OCI-M1 (cell line): ENCODE results near the gene C6orf62.
A peak's percentile ranks its signal among the peaks of the same experiment; 100 is the strongest.
"Not testable (repeated sequence)": the region's sequence is repeated elsewhere in the genome, so short reads cannot be mapped to it uniquely, and the experiment has no call there.

Source experiments
- DNase-seq: peaks from one replicate; lab custom pipeline; 2025; lab: John Stamatoyannopoulos, UW

C6orf62 gene

GRCh38 chr6:24719125-24719971 lies at the start of gene C6orf62:
TSS of gene C6orf62 (minus strand) at chr6:24719154. CDS start at chr6:24718668, 486 bp downstream.
- peak; percentile 83 for DNase-seq

- no peak for DNase-seq
These were observed 49.4 kb upstream of the C6orf62 start for GRCh38 chr6:24768361-24768760.

- peak; percentile 75 for DNase-seq
These were observed 47.9 kb upstream of the C6orf62 start for GRCh38 chr6:24766680-24767462.

- DNase-seq = not testable (repeated sequence)
These were observed 47.0 kb upstream of the C6orf62 start for GRCh38 chr6:24765968-24766367.

- not testable (repeated sequence) for DNase-seq
These were observed 46.2 kb upstream of the C6orf62 start for GRCh38 chr6:24764833-24765828.

GRCh38 chr6:24763578-24763977 lies 44.6 kb upstream of the C6orf62 start:
- DNase-seq = no peak

GRCh38 chr6:24761851-24762250 lies 42.9 kb upstream of the C6orf62 start:
- DNase-seq = no peak

GRCh38 chr6:24761193-24761835 lies 42.4 kb upstream of the C6orf62 start:
- DNase-seq = peak; percentile 49

GRCh38 chr6:24760210-24760609 lies 41.3 kb upstream of the C6orf62 start:
- DNase-seq = no peak

GRCh38 chr6:24759718-24760117 lies 40.8 kb upstream of the C6orf62 start:
- no peak for DNase-seq

- no peak for DNase-seq
These were observed 38.7 kb upstream of the C6orf62 start for GRCh38 chr6:24757611-24758010.

- DNase-seq = peak; percentile 71
These were observed 36.3 kb upstream of the C6orf62 start for GRCh38 chr6:24755279-24755678.

- not testable (repeated sequence) for DNase-seq
These were observed 35.4 kb upstream of the C6orf62 start for GRCh38 chr6:24754378-24754777.

GRCh38 chr6:24753545-24753944 lies 34.6 kb upstream of the C6orf62 start:
- DNase-seq = no peak

- peak; percentile 28 for DNase-seq
These were observed 34.1 kb upstream of the C6orf62 start for GRCh38 chr6:24752917-24753492.

GRCh38 chr6:24752503-24752902 lies 33.5 kb upstream of the C6orf62 start:
- DNase-seq = no peak

- not testable (repeated sequence) for DNase-seq
These were observed 31.9 kb upstream of the C6orf62 start for GRCh38 chr6:24750878-24751277.

GRCh38 chr6:24749297-24749696 lies 30.3 kb upstream of the C6orf62 start:
- DNase-seq = no peak

GRCh38 chr6:24744911-24745310 lies 26.0 kb upstream of the C6orf62 start:
- DNase-seq = no peak

GRCh38 chr6:24743944-24744335 lies 25.0 kb upstream of the C6orf62 start:
- DNase-seq = peak; percentile 62
